GM19193 (cell line): ENCODE results near the gene TRIM71.

ENCODE experiments used
- POLR2A ChIP-seq: IDR thresholded peaks from 4 replicates; pipeline ENCODE4 v1.6.1; 2011; ENCODE audit not compliant: insufficient read depth, insufficient read length; ENCODE audit errors: extremely low read depth

The TRIM71 gene

GRCh38 chr3:32818229-32818969 is 602 bp downstream of the TRIM71 start:
- TF ChIP-seq POLR2A = no peak

GRCh38 chr3:32818970-32819511 is 1.2 kb downstream of the TRIM71 start:
- no peak for TF ChIP-seq POLR2A

GRCh38 chr3:32819551-32820348 is 2.0 kb downstream of the TRIM71 start:
- TF ChIP-seq POLR2A = no peak

- no peak for TF ChIP-seq POLR2A
Measured at GRCh38 chr3:32820430-32820829, 2.6 kb downstream of the TRIM71 start.

- no peak for TF ChIP-seq POLR2A
Measured at GRCh38 chr3:32820971-32821685, 3.3 kb downstream of the TRIM71 start.

- no peak for TF ChIP-seq POLR2A
Measured at GRCh38 chr3:32821686-32822296, 4.0 kb downstream of the TRIM71 start.

GRCh38 chr3:32822609-32823498 is 5.1 kb downstream of the TRIM71 start:
- TF ChIP-seq POLR2A = no peak

- no peak for TF ChIP-seq POLR2A
Measured at GRCh38 chr3:32825601-32826375, 8.0 kb downstream of the TRIM71 start.

- TF ChIP-seq POLR2A = no peak
Measured at GRCh38 chr3:32831062-32831461, 13.3 kb downstream of the TRIM71 start.

GRCh38 chr3:32831791-32832190 is 14.0 kb downstream of the TRIM71 start:
- TF ChIP-seq POLR2A = no peak

GRCh38 chr3:32832193-32832592 is 14.4 kb downstream of the TRIM71 start:
- TF ChIP-seq POLR2A = no peak

- TF ChIP-seq POLR2A = no peak
Measured at GRCh38 chr3:32835049-32835371, 17.2 kb downstream of the TRIM71 start.

GRCh38 chr3:32835961-32836360 is 18.2 kb downstream of the TRIM71 start:
- TF ChIP-seq POLR2A = no peak

GRCh38 chr3:32836601-32837000 is 18.8 kb downstream of the TRIM71 start:
- no peak for TF ChIP-seq POLR2A

GRCh38 chr3:32837366-32837765 is 19.6 kb downstream of the TRIM71 start:
- TF ChIP-seq POLR2A = no peak
